DMS 273 (cell line): ENCODE measurements around the gene ASB2.

Experiments
- DNase-seq: peaks from one replicate; lab custom pipeline; 2025; ENCODE audit not compliant: unreplicated experiment; lab: John Stamatoyannopoulos, UW

ASB2 gene

GRCh38 chr14:94001501-94002396 is 25.4 kb upstream of the ASB2 start:
- DNase-seq: peak; percentile 86

GRCh38 chr14:94001016-94001415 is 24.6 kb upstream of the ASB2 start:
- peak; percentile 45 for DNase-seq

GRCh38 chr14:94000267-94000666 is 23.9 kb upstream of the ASB2 start:
- no peak for DNase-seq

GRCh38 chr14:93999573-93999972 is 23.2 kb upstream of the ASB2 start:
- no peak for DNase-seq

- no peak for DNase-seq
Measured at GRCh38 chr14:93998871-93999403, 22.6 kb upstream of the ASB2 start.

GRCh38 chr14:93997916-93998870 is 21.8 kb upstream of the ASB2 start:
- no peak for DNase-seq

GRCh38 chr14:93997082-93997481 is 20.7 kb upstream of the ASB2 start, which contains the start of gene CCDC197:
Gene CCDC197, plus strand, starts transcription at chr14:93997301. Its CDS starts 831 bp downstream, at chr14:93998132.
- no peak for DNase-seq

- no peak for DNase-seq
Measured at GRCh38 chr14:93996130-93996695, 19.8 kb upstream of the ASB2 start.

GRCh38 chr14:93994919-93995682 is 18.7 kb upstream of the ASB2 start:
- DNase-seq: peak; percentile 62

GRCh38 chr14:93993382-93993781 is 17.0 kb upstream of the ASB2 start:
- DNase-seq: no peak

GRCh38 chr14:93991649-93992048 is 15.3 kb upstream of the ASB2 start:
- no peak for DNase-seq

GRCh38 chr14:93991212-93991611 is 14.8 kb upstream of the ASB2 start:
- DNase-seq: no peak

GRCh38 chr14:93989939-93990338 is 13.6 kb upstream of the ASB2 start:
- DNase-seq: no peak

GRCh38 chr14:93987815-93988476 is 11.6 kb upstream of the ASB2 start:
- DNase-seq: no peak

GRCh38 chr14:93987376-93987775 is 11.0 kb upstream of the ASB2 start:
- DNase-seq: no peak

GRCh38 chr14:93986955-93987354 is 10.6 kb upstream of the ASB2 start:
- peak; percentile 59 for DNase-seq

- peak; percentile 61 for DNase-seq
Measured at GRCh38 chr14:93984987-93985410, 8.6 kb upstream of the ASB2 start.

GRCh38 chr14:93984070-93984469 is 7.7 kb upstream of the ASB2 start:
- DNase-seq: no peak

GRCh38 chr14:93982230-93983007 is 6.0 kb upstream of the ASB2 start:
- DNase-seq: no peak
